ENCODE data around the gene VAMP8. TPM values are rescaled to one million over a fixed set of nuclear protein-coding genes. Genes with fewer than 3 reads are reported as not detected.
"Not testable (repeated sequence)": the region's sequence is repeated elsewhere in the genome, so short reads cannot be mapped to it uniquely, and the experiment has no call there.

Gene VAMP8
- polyA plus RNA-seq, 4 donors, result 86.5 to 99.5 (median 91.1) TPM

- DNase-seq (ENCODE audit: low read depth in 4 of 4, low spot score in 2 of 4), result no peak
Measured at GRCh38 chr2:85597241-85597640, 19.9 kb downstream of the VAMP8 start.

GRCh38 chr2:85598594-85599340, 21.4 kb downstream of the VAMP8 start:
- no peak for DNase-seq (ENCODE audit: low read depth in 4 of 4, low spot score in 2 of 4)

- DNase-seq (ENCODE audit: low read depth in 4 of 4, low spot score in 2 of 4), result no peak
Measured at GRCh38 chr2:85599468-85600234, 22.3 kb downstream of the VAMP8 start.

- DNase-seq (ENCODE audit: low read depth in 4 of 4, low spot score in 2 of 4), result no peak
Measured at GRCh38 chr2:85600235-85600575, 22.8 kb downstream of the VAMP8 start.

GRCh38 chr2:85600951-85601770, 23.8 kb downstream of the VAMP8 start:
- no peak for DNase-seq (ENCODE audit: low read depth in 4 of 4, low spot score in 2 of 4)

GRCh38 chr2:85601771-85602475, 24.5 kb downstream of the VAMP8 start:
- no peak for DNase-seq (ENCODE audit: low read depth in 4 of 4, low spot score in 2 of 4)

- peak in 1 of 4 donors; percentile 91 for DNase-seq (ENCODE audit: low read depth in 4 of 4, low spot score in 2 of 4)
Measured at GRCh38 chr2:85602476-85603234, 25.3 kb downstream of the VAMP8 start, which contains the start of gene TMEM150A. Gene TMEM150A (minus strand): TSS chr2:85602698. CDS start chr2:85601948, 750 bp downstream.

- DNase-seq (ENCODE audit: low read depth in 4 of 4, low spot score in 2 of 4), result not testable (repeated sequence)
Measured at GRCh38 chr2:85604133-85604444, 26.7 kb downstream of the VAMP8 start.

- no peak for DNase-seq (ENCODE audit: low read depth in 4 of 4, low spot score in 2 of 4)
Measured at GRCh38 chr2:85604568-85605339, 27.4 kb downstream of the VAMP8 start.

GRCh38 chr2:85605406-85606115, 28.2 kb downstream of the VAMP8 start:
- peak in 1 of 4 donors; percentile 59 for DNase-seq (ENCODE audit: low read depth in 4 of 4, low spot score in 2 of 4)

GRCh38 chr2:85606116-85606455, 28.7 kb downstream of the VAMP8 start:
- DNase-seq (ENCODE audit: low read depth in 4 of 4, low spot score in 2 of 4), result no peak

GRCh38 chr2:85607268-85608215, 30.2 kb downstream of the VAMP8 start:
- DNase-seq (ENCODE audit: low read depth in 4 of 4, low spot score in 2 of 4), result no peak

GRCh38 chr2:85611217-85611704, 33.9 kb downstream of the VAMP8 start:
- DNase-seq (ENCODE audit: low read depth in 4 of 4, low spot score in 2 of 4), result no peak

GRCh38 chr2:85611705-85612587, 34.6 kb downstream of the VAMP8 start, which contains the start of gene C2orf68:
Gene C2orf68 (minus strand): TSS chr2:85612066. CDS start chr2:85611984, 82 bp downstream.
- peak; percentile 81 to 90 (median 84) for DNase-seq (ENCODE audit: low read depth in 4 of 4, low spot score in 2 of 4)

- DNase-seq (ENCODE audit: low read depth in 4 of 4, low spot score in 2 of 4), result no peak
Measured at GRCh38 chr2:85613717-85614515, 36.5 kb downstream of the VAMP8 start.

Measured in left renal cortex interstitium (tissue), 4 donors.